Measurements from ENCODE around the gene FAM131A.
A peak's percentile ranks its signal among the peaks of the same experiment; 100 is the strongest.

FAM131A gene

DNA sequence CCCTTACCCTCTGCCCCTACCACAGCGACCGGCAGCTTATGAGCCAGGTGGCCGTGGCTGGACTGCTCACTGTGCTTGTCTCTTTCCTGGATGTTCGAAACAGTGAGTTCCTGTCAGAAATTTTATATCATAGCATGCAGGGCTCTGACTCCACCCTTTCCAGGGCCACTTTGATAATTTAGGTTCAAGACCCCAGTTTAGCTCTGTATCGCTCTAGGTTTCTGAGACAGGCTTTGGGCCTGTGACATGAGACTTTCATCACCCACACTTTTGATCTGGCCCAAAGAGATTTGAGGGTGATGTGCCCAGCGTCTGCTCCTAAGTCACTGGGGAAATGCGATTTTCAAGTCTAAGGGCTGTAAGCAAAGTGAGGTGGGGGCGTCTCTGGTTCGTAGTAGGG is 29.5 kb upstream of the FAM131A start:
- Histone ChIP-seq H2AFZ (ENCODE audit: insufficient read depth, low read length, poor library complexity) (no peak overlapping the region), H2AK5ac (ENCODE audit: low read length) (no peak overlapping the region), H3K27ac (ENCODE audit: low read depth, low read length) (no peak overlapping the region), H4K12ac (ENCODE audit: low read depth, low read length) (no peak overlapping the region), H2BK5ac (ENCODE audit: low read depth, low read length, poor library complexity) (no peak overlapping the region), H4K8ac (ENCODE audit: low read depth, low read length) (no peak overlapping the region), H3K4me1 (ENCODE audit: control insufficient read depth in 1 of 2, insufficient read depth in 2 of 2, low read length in 2 of 2) (no peaks in the 10 kb centered on the region), H3K9ac (ENCODE audit: low read length) (no peak overlapping the region), H3K79me1 (ENCODE audit: low read length) (no peaks in the 10 kb centered on the region), H2BK120ac (ENCODE audit: insufficient read depth, low read length, poor library complexity) (no peak overlapping the region), H3K4me3 (ENCODE audit: low read depth, low read length) (no peak overlapping the region), H3K27me3 (ENCODE audit: insufficient read depth, low read length) (no peaks in the 10 kb centered on the region), H3K18ac (ENCODE audit: low read length) (no peak overlapping the region), H2BK12ac (ENCODE audit: low read length) (no peak overlapping the region), H3K9me3 (ENCODE audit: insufficient read depth, low read depth, low read length) (no peaks in the 10 kb centered on the region), H4K91ac (ENCODE audit: low read depth, low read length) (no peak overlapping the region), H3K14ac (ENCODE audit: low read length) (no peak overlapping the region), H3K4me2 (ENCODE audit: low read length) (no peak overlapping the region), H3K23ac (ENCODE audit: low read length) (no peak overlapping the region), H3K4ac (ENCODE audit: low read depth, low read length) (no peak overlapping the region), H3K36me3 (ENCODE audit: control insufficient read depth in 1 of 2, insufficient read depth in 2 of 2, low read length in 2 of 2) (peaks cover 44 to 62% of the 10 kb centered on the region in 2 experiments), H3K79me2 (ENCODE audit: control insufficient read depth, insufficient read depth, low read length, poor library complexity) (no peaks in the 10 kb centered on the region)
- WGBS (ENCODE audit: extremely low coverage, insufficient coverage, insufficient read length) = 100% methylated on average over 1 of the region's 9 CpGs
- no peak for DNase-seq

DNA sequence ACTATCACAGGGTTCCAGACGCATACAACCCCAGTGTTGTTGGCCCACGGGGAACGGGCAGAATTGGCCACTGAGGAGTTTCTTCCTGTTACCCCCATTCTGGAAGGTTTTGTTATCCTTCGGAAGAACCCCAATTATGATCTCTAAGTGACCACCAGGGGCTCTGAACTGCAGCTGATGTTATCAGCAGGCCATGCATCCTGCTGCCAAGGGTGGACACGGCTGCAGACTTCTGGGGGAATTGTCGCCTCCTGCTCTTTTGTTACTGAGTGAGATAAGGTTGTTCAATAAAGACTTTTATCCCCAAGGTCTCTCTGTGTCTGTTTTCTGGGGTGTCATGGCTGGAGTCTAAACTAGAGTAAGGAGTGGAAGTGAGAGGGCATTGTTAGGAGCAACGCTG is 28.7 kb upstream of the FAM131A start:
- H3K79me2 ChIP-seq (ENCODE audit: control insufficient read depth, insufficient read depth, low read length, poor library complexity) = no peaks in the 10 kb centered on the region
- no peak overlapping the region for H3K27ac ChIP-seq (ENCODE audit: low read depth, low read length)
- H3K9ac ChIP-seq (ENCODE audit: low read length) = no peak overlapping the region
- no peaks in the 10 kb centered on the region for H3K4me1 ChIP-seq (ENCODE audit: control insufficient read depth in 1 of 2, insufficient read depth in 2 of 2, low read length in 2 of 2)
- H3K36me3 ChIP-seq (ENCODE audit: control insufficient read depth in 1 of 2, insufficient read depth in 2 of 2, low read length in 2 of 2) = peaks cover 38 to 53% of the 10 kb centered on the region in 2 experiments
- H3K4ac ChIP-seq (ENCODE audit: low read depth, low read length) = no peak overlapping the region
- H2BK5ac ChIP-seq (ENCODE audit: low read depth, low read length, poor library complexity) = no peak overlapping the region
- H2AK5ac ChIP-seq (ENCODE audit: low read length) = no peak overlapping the region
- no peak overlapping the region for H2BK120ac ChIP-seq (ENCODE audit: insufficient read depth, low read length, poor library complexity)
- no peak overlapping the region for H3K4me3 ChIP-seq (ENCODE audit: low read depth, low read length)
- WGBS (ENCODE audit: extremely low coverage, insufficient coverage, insufficient read length) = no CpG with 5 or more reads among the region's 7 CpGs
- no peak overlapping the region for H3K4me2 ChIP-seq (ENCODE audit: low read length)
- no peak overlapping the region for H3K23ac ChIP-seq (ENCODE audit: low read length)
- no peaks in the 10 kb centered on the region for H3K79me1 ChIP-seq (ENCODE audit: low read length)
- H3K14ac ChIP-seq (ENCODE audit: low read length) = no peak overlapping the region
- H2AFZ ChIP-seq (ENCODE audit: insufficient read depth, low read length, poor library complexity) = no peak overlapping the region
- no peak overlapping the region for H4K12ac ChIP-seq (ENCODE audit: low read depth, low read length)
- no peaks in the 10 kb centered on the region for H3K27me3 ChIP-seq (ENCODE audit: insufficient read depth, low read length)
- H4K91ac ChIP-seq (ENCODE audit: low read depth, low read length) = no peak overlapping the region
- DNase-seq = no peak
- no peaks in the 10 kb centered on the region for H3K9me3 ChIP-seq (ENCODE audit: insufficient read depth, low read depth, low read length)
- H3K18ac ChIP-seq (ENCODE audit: low read length) = no peak overlapping the region
- H2BK12ac ChIP-seq (ENCODE audit: low read length) = no peak overlapping the region
- H4K8ac ChIP-seq (ENCODE audit: low read depth, low read length) = no peak overlapping the region

DNA sequence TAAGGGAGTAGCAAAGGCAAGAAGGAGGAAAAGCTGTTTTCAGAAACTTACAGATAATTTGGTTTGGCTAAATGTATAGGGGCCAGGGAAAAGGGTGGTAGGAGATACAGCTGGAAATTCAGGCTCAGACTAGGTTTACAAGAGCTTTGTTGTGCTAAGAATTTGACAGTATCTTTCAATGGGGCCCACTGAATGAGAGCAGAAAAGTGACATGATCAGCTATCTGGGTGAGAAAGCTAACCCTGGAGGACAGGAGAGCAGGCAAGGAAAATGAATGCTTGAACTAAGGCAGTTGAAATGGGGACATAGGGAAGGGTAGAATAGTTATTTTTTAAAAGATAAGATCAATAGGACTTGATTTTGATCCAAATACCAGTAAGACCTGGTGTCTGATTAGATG is 25.8 kb upstream of the FAM131A start:
- Histone ChIP-seq H2AK5ac (ENCODE audit: low read length) (no peak overlapping the region), H3K4ac (ENCODE audit: low read depth, low read length) (no peak overlapping the region), H3K18ac (ENCODE audit: low read length) (no peak overlapping the region), H2BK5ac (ENCODE audit: low read depth, low read length, poor library complexity) (no peak overlapping the region), H3K4me3 (ENCODE audit: low read depth, low read length) (no peak overlapping the region), H2BK120ac (ENCODE audit: insufficient read depth, low read length, poor library complexity) (no peak overlapping the region), H3K36me3 (ENCODE audit: control insufficient read depth in 1 of 2, insufficient read depth in 2 of 2, low read length in 2 of 2) (peaks cover 29 to 31% of the 10 kb centered on the region in 2 experiments), H3K27ac (ENCODE audit: low read depth, low read length) (no peak overlapping the region), H3K9ac (ENCODE audit: low read length) (no peak overlapping the region), H4K8ac (ENCODE audit: low read depth, low read length) (no peak overlapping the region), H3K4me1 (ENCODE audit: control insufficient read depth in 1 of 2, insufficient read depth in 2 of 2, low read length in 2 of 2) (peaks cover under 1 to 8% of the 10 kb centered on the region in 2 experiments), H2AFZ (ENCODE audit: insufficient read depth, low read length, poor library complexity) (no peak overlapping the region), H3K23ac (ENCODE audit: low read length) (no peak overlapping the region), H2BK12ac (ENCODE audit: low read length) (no peak overlapping the region), H3K27me3 (ENCODE audit: insufficient read depth, low read length) (no peaks in the 10 kb centered on the region), H3K9me3 (ENCODE audit: insufficient read depth, low read depth, low read length) (no peaks in the 10 kb centered on the region), H3K4me2 (ENCODE audit: low read length) (no peak overlapping the region), H3K79me1 (ENCODE audit: low read length) (peaks cover 12% of the 10 kb centered on the region), H3K79me2 (ENCODE audit: control insufficient read depth, insufficient read depth, low read length, poor library complexity) (peaks cover 20% of the 10 kb centered on the region), H3K14ac (ENCODE audit: low read length) (no peak overlapping the region), H4K91ac (ENCODE audit: low read depth, low read length) (no peak overlapping the region), H4K12ac (ENCODE audit: low read depth, low read length) (no peak overlapping the region)
- no peak for DNase-seq

DNA sequence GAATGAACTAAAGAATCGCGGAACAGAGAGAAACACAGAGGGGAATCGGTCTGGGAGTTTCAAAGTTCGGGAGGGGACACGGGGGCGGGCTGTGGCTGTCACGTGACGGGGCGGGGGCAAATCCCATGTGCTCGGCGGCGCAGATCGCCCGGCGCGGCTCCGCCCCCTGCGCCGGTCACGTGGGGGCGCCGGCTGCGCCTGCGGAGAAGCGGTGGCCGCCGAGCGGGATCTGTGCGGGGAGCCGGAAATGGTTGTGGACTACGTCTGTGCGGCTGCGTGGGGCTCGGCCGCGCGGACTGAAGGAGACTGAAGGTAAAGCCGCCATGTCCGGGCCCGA is 23.1 kb upstream of the FAM131A start, which contains the start of gene EIF4G1:
Gene EIF4G1, plus strand, starts transcription at position 244 of the 337 bp plus-strand sequence. CDS start 1,191 bp downstream, outside the sequence.
- Histone ChIP-seq H4K8ac (ENCODE audit: low read depth, low read length) (peak within 1 kb of the TSS; percentile 94), H3K27me3 (ENCODE audit: insufficient read depth, low read length) (no peaks in the 10 kb centered on the region), H2AFZ (ENCODE audit: insufficient read depth, low read length, poor library complexity) (peak within 1 kb of the TSS; percentile 90), H2BK120ac (ENCODE audit: insufficient read depth, low read length, poor library complexity) (peak within 1 kb of the TSS; percentile 95), H2AK5ac (ENCODE audit: low read length) (peak within 1 kb of the TSS; percentile 99), H3K27ac (ENCODE audit: low read depth, low read length) (peak within 1 kb of the TSS; percentile 93), H3K23ac (ENCODE audit: low read length) (no peak within 1 kb of the TSS), H3K14ac (ENCODE audit: low read length) (peak within 1 kb of the TSS; percentile 99), H2BK12ac (ENCODE audit: low read length) (peak within 1 kb of the TSS; percentile 34), H3K4me2 (ENCODE audit: low read length) (peak within 1 kb of the TSS; percentile 83), H3K9ac (ENCODE audit: low read length) (peak within 1 kb of the TSS; percentile 90), H3K4ac (ENCODE audit: low read depth, low read length) (peak within 1 kb of the TSS; percentile 100), H3K18ac (ENCODE audit: low read length) (peak within 1 kb of the TSS; percentile 97), H3K36me3 (ENCODE audit: control insufficient read depth in 1 of 2, insufficient read depth in 2 of 2, low read length in 2 of 2) (peaks cover 24 to 26% of the 10 kb centered on the region in 2 experiments), H3K9me3 (ENCODE audit: insufficient read depth, low read depth, low read length) (no peaks in the 10 kb centered on the region), H3K79me1 (ENCODE audit: low read length) (peaks cover 12% of the 10 kb centered on the region), H4K91ac (ENCODE audit: low read depth, low read length) (peak within 1 kb of the TSS; percentile 99), H3K4me3 (ENCODE audit: low read depth, low read length) (peak within 1 kb of the TSS; percentile 88), H3K4me1 (ENCODE audit: control insufficient read depth in 1 of 2, insufficient read depth in 2 of 2, low read length in 2 of 2) (peaks cover 10 to 14% of the 10 kb centered on the region in 2 experiments), H4K12ac (ENCODE audit: low read depth, low read length) (peak within 1 kb of the TSS; percentile 86), H3K79me2 (ENCODE audit: control insufficient read depth, insufficient read depth, low read length, poor library complexity) (peaks cover 33% of the 10 kb centered on the region), H2BK5ac (ENCODE audit: low read depth, low read length, poor library complexity) (peak within 1 kb of the TSS; percentile 92)
- WGBS (ENCODE audit: extremely low coverage, insufficient coverage, insufficient read length) = no CpG with 5 or more reads among the region's 40 CpGs
- DNase-seq = peak; percentile 93 to 94
